Choroid plexus epithelial cell (primary cell): Measurements from ENCODE around the gene BICRA.
"Not testable (repeated sequence)": the region's sequence is repeated elsewhere in the genome, so short reads cannot be mapped to it uniquely, and the experiment has no call there.

ENCODE experiments used
- DNase-seq: peaks from one replicate; pipeline ENCODE4 v3.0.0-alpha.2; 2010; ENCODE audit warnings: low read depth
- H3K4me3 ChIP-seq: 2 replicates; pipeline ENCODE4 v1.5.1; 2011; ENCODE audit warnings: low read depth, mild to moderate bottlenecking, control low read depth, low read length, moderate library complexity
- TF ChIP-seq, protein P1 (sequence below): conservative IDR thresholded peaks from 2 replicates; pipeline ENCODE4 v1.5.1; 2011; ENCODE audit warnings: low read depth, mild to moderate bottlenecking, control low read depth, inconsistent platforms, low read length, moderate library complexity

BICRA gene

DNA sequence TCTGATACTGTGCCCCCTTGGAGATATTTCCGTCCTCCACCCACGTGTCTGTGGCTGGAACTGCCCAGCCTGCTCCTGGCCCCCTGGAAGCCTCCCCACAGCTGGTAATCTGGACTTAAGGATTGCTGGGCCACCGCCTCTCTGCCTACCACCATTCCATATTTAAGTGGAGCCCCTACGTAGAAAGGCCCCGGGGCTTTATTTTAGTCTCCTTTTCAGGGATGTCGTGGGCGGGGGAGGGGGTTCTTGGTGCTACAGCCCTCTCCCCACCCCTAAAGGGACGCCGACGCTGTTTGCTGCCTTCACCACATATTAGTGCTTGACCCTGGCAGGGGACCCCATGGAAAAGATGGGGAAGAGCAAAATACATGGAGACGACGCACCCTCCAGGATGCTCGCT, 133.7 kb downstream of the BICRA start:
- peak; percentile 53 for DNase-seq
- peak overlapping the region; percentile 32 for H3K4me3 ChIP-seq
- TF ChIP-seq, protein P1, sequence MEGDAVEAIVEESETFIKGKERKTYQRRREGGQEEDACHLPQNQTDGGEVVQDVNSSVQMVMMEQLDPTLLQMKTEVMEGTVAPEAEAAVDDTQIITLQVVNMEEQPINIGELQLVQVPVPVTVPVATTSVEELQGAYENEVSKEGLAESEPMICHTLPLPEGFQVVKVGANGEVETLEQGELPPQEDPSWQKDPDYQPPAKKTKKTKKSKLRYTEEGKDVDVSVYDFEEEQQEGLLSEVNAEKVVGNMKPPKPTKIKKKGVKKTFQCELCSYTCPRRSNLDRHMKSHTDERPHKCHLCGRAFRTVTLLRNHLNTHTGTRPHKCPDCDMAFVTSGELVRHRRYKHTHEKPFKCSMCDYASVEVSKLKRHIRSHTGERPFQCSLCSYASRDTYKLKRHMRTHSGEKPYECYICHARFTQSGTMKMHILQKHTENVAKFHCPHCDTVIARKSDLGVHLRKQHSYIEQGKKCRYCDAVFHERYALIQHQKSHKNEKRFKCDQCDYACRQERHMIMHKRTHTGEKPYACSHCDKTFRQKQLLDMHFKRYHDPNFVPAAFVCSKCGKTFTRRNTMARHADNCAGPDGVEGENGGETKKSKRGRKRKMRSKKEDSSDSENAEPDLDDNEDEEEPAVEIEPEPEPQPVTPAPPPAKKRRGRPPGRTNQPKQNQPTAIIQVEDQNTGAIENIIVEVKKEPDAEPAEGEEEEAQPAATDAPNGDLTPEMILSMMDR = no peak

DNA sequence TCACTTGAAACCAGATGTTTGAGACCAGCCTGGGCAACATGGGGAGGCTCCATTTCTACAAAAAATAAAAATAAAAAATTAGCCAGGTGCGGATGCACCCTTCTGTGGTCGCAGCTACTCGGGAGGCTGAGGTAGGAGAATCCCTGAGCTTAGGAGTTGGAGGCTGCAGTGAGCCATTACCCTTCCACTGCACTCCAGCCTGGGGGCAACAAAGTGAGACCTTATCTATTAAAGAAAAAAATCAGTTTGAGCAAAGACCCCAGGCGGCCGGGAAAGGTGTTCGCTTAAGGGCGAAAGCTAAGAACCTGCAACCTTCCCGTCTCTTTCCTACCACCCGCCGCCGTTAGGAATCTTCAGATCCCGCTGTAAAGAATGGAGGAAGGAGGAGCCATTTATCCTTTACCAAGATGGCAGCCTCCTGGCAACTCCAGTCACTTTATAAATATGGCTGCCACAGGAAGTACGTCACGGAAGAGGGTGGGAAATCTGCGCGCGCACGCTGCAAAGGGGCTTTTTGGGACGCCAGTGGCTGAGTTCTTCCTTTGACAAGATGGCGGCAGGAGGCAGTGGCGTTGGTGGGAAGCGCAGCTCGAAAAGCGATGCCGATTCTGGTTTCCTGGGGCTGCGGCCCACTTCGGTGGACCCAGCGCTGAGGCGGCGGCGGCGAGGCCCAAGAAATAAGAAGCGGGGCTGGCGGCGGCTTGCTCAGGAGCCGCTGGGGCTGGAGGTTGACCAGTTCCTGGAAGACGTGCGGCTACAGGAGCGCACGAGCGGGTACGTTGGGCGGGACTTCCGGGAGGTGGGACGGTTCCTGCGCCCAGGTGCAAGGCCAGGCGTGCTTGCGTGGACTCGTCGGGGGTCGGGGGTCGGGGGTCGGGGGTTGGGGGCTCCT, 136.3 kb downstream of the BICRA start, which contains the start of gene NOP53:
Gene NOP53, plus strand, starts transcription at position 537 of the 892 bp plus-strand sequence. Its CDS starts 14 bp downstream, at position 551.
- TF ChIP-seq, protein P1 = no peak
- peak; percentile 98 for DNase-seq
- peak within 1 kb of the TSS; percentile 84 for H3K4me3 ChIP-seq

DNA sequence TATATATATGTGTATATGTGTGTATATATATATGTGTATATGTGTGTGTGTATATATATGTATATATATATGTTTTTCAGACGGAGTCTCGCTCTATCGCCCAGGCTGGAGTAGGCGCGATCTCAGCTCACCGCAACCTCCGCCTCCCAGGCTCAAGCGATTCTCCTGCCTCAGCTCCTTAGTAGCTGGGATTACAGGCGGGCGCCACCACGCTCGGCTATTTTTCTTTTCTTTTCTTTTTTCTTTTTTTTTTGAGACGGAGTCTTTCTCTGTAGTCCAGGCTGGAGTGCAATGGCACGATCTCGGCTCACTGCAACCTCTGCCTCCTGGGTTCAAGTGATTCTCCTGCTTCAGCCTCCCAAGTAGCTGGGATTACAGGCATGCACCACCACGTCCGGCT, 137.2 kb downstream of the BICRA start:
- H3K4me3 ChIP-seq = peak overlapping the region; percentile 84
- DNase-seq = not testable (repeated sequence)

DNA sequence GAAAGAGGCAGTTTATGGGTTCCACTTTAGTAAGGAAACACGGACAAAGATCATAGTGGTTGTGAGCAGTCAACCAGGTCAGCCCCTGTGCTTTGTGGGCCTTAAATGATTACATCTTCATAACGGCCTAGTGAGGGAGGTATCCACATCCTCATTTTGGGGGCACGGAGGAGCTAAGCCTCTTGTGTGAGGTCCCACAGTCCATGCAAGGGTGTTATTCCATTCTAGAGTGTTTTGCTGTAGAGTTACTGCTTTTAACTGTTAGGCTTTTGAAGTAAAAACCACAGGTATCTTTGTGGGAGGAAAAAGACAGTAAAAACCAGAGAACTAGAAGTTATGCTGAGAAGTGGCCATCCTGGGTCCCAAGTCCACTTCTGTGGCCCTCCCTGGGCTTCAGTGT, 140.4 kb downstream of the BICRA start:
- DNase-seq = no peak
- TF ChIP-seq, protein P1 = no peak
- H3K4me3 ChIP-seq = no peak overlapping the region

DNA sequence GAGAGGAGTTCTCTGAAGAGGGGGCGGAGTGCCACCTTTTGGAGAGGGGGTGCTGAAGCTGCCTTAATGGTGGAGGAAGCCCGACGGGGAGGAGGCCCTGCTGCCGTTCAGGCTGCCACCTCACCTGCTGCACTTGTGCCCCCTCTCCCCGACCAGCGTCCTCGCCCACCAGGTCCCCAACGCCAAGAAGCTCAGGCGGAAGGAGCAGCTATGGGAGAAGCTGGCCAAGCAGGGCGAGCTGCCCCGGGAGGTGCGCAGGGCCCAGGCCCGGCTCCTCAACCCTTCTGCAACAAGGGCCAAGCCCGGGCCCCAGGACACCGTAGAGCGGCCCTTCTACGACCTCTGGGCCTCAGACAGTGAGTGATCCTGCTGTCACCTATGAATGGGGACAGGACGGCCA, 141.8 kb downstream of the BICRA start:
- no peak overlapping the region for H3K4me3 ChIP-seq
- DNase-seq = no peak
- TF ChIP-seq, protein P1 = no peak

DNA sequence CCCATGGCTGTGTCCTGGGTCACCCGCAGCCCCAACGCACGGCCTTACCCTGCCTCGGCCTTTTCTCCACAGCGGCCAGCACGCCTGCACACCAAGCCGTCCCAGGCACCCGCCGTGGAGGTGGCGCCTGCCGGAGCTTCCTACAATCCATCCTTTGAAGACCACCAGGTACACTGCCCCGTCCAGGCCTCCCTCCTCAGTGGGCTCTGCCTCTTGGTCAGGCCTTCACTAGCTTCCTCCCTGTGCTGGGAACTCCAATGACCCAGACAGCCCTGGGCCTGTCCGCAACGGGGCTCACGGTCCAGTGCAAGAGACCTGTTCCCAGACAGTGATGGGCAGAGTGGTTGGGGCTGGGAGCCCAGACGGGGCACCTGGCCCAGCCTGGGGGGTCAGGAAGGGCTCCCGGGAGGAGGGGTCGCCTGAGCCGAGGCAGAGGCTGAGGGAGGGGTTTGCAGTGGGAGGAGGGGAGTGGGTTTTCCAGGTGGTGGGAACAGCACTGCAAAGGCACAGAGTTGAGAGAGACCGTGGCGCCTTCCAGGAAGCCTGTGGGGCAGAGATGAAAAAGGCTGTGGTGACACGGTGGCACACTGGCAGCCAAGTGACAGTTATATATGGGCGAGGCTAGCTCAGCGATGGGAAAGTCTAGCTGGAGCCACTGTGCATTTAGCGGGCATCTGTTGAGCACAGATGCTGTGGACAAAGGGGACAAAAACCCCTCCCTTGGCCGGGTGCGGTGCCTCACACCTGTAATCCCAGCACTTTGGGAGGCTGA, 143.7 kb downstream of the BICRA start:
- H3K4me3 ChIP-seq = no peak overlapping the region
- TF ChIP-seq, protein P1 = no peak
- no peak for DNase-seq
